ENCODE results near the gene MVB12B.

- TF ChIP-seq CTCF (IDR thresholded peaks at IDR 0.05; ENCODE audit: low read depth, low read length) (peak; percentile 89), EZH2phosphoT487 (IDR thresholded peaks at IDR 0.05; ENCODE audit: low read depth) (no peak)
These were observed 174.2 kb downstream of the MVB12B start for GRCh38 chr9:126500600-126501382.

Data from OCI-LY3 (cell line).